HG03139 (cell line): ENCODE data around the gene DHX38.
"Not testable (repeated sequence)": the region's sequence is repeated elsewhere in the genome, so short reads cannot be mapped to it uniquely, and the experiment has no call there.

Experiments used
- ATAC-seq: cut with Tn5 transposase; IDR thresholded peaks from one replicate; pipeline ENCODE4 v1.9.1; 2021; ENCODE audit not compliant: unreplicated experiment

The DHX38 gene

DNA sequence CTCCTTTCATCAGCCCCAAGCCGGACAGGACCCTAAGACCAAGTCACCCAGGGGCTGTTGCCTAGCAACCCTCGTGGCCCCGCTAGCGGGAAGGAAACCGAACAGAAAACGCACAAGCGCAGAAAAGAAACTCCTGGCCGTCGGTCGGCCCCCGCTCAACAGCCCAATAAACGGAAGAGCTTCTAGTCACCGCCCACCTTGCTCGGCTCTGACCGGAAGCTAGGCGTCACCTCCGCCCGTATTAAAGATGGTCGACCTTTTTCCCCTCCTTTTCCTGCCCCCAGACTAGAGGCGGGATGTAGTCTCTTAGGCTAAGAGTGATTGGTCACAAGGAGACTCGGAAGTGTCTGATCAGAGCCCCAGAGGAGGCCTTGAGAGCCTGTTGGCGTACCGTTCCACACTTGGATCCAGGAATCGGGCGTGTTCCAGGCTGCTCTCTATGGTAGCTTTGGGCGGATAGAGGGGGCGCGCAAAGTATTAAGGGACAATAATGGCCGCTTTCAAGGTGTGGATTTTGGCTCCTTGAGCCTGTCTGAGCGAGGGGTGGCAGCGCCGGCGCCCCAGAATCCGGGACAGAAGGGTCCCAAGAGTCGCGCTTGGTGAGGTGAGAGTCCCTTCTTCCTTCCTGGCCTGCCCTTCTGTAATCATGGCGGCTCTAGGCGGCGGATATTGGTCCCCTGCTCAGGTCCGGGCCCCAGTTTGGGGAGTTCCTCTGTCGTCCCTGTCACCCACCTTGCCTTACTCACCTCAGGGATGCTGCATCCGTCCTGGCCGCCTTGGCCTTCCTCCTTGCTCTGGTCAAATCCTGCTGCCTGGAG lies at the start of gene DHX38, which contains the start of gene TXNL4B:
TSS of gene DHX38 (plus strand) at position 400 of the 818 bp plus-strand sequence. CDS start 2,311 bp downstream, outside the sequence.
TSS of gene TXNL4B (minus strand) at position 173 of the 818 bp plus-strand sequence. CDS start 2,871 bp downstream, outside the sequence.
- peak; percentile 97 for ATAC-seq

- no peak for ATAC-seq
Measured at GRCh38 chr16:72044296-72044695, 49.4 kb upstream of the DHX38 start.

DNA sequence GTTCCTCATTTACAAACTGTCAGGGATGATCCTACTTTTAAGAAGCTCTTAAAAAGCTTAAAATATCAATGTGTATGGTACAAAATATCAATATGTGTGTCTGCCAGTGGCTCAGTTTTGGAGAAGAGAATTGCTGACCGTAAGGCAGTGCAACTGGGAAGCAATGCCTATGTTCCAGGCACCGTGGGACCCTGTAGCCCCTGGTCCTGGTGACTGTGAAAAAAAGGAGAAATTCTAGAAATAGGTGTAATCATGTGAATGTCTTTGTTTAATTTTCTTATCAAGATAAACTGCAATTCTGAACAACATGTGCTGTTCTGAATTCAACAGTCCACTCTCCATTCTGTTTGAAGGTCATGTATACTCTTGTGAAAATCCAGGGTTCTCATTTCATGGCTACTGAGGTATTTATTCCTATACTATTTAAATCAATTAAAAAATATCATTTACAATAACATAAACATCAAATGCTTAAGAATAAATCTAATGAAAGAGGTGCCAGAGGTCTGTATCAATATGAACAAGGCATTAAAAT lies 48.8 kb upstream of the DHX38 start:
- ATAC-seq = no peak

DNA sequence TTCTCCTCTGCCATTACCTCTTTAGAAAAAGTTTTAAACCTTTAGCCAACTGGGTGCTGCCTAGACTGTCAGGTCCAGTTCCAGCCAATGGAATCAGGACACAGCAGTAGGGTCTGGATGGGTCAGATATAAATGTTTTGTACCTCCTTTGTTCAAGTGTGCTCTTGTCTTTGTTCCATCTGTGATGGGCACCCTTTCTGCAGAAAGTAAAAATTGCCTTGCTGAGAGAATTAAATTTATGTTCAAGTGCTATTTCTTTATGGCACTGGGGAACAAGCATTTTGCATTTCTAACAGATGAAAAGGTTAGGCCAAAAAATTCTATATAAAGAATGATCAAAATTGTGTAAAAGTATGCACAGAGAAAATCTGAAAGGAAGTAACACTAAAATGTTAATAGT lies 44.5 kb upstream of the DHX38 start:
- ATAC-seq = no peak

GRCh38 chr16:72050769-72051464 lies 42.7 kb upstream of the DHX38 start:
- ATAC-seq = no peak

DNA sequence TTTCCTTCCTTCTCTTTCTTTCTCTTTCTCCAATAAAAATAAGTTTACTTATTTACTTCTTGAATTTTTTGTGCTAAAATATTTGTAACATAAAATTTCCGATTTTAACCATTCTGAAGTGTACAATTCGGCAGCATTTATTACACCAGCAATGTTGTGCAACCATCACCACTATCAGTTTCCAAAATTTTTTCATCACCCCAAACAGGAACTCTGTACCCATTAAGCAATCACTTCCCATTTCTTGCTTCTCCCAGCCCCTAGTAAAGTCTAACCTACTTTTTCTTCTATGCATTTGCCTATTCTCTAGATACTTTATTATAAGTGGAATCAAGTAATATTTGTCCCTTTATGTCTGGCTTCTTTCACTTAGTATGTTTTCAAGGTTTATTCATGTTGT lies 41.8 kb upstream of the DHX38 start:
- ATAC-seq = no peak

- ATAC-seq = not testable (repeated sequence)
Measured at GRCh38 chr16:72054254-72054847, 39.3 kb upstream of the DHX38 start, which contains the start of gene HP. Gene HP (plus strand): TSS chr16:72054505. CDS start chr16:72054653, 148 bp downstream.

GRCh38 chr16:72055911-72056310 lies 37.7 kb upstream of the DHX38 start:
- ATAC-seq = no peak

DNA sequence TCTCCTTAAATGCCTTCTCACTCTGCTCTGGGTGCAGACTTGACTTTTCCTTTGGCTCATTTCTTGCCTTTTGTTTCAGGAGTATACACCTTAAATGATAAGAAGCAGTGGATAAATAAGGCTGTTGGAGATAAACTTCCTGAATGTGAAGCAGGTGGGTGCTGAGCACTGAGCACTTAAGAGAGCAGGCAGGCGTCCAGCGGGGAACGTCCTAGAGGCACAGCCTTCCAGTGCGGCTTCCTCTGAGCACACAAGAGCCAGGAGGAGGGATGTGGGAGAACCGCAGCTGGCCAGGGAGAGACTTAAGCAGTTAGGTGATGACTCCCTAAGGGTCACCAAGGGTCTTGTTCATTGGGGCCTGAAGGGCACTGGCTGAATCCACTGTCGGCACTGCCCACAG lies 36.3 kb upstream of the DHX38 start:
- not testable (repeated sequence) for ATAC-seq

GRCh38 chr16:72059060-72059459 lies 34.6 kb upstream of the DHX38 start:
- ATAC-seq = not testable (repeated sequence)

- no peak for ATAC-seq
Measured at GRCh38 chr16:72060405-72060804, 33.2 kb upstream of the DHX38 start.

DNA sequence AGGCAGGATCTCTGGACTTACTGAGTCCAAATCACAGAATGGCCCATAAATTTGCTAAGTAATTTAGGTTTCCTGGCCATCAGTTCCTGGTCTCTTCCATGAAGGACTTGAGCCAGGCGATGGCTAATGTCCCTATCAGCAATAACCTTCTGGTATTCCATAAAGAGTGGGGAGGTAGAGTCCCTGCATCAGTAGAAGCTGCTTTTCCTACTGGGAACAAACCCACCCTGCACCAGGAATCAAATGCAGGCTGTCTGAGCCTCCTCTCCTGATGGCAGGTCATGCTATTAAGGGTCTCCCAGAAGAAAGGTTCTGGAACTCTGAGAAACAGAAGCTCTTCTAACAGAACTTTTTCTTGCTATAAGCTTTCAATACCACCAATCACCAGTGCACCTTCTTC lies 32.1 kb upstream of the DHX38 start:
- ATAC-seq = no peak

DNA sequence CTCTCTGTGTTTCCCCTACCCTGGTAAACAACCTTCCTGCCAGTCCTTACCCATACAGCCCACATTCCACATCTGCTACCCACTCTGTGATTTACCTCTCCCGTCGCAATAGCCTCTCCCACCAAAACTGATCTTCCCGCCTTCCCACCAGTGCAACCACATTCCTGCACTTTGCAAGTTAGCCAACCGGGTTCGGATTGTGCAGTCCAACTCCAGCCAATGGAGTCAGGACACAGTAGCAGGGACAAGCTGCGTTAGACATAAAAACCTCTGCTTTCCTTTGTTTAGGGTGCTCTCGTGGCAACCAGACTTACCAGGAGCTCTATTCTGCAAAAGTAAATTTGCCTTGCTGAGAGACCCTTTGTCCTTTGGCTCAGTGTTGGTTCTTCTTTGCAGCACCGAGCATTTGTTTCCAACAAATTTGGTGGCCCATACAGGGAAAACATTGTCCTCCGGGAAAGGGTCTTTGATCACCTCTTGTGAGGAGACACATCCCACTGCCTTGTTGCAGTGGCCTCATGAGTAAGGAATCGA lies 29.2 kb upstream of the DHX38 start:
- ATAC-seq = no peak

DNA sequence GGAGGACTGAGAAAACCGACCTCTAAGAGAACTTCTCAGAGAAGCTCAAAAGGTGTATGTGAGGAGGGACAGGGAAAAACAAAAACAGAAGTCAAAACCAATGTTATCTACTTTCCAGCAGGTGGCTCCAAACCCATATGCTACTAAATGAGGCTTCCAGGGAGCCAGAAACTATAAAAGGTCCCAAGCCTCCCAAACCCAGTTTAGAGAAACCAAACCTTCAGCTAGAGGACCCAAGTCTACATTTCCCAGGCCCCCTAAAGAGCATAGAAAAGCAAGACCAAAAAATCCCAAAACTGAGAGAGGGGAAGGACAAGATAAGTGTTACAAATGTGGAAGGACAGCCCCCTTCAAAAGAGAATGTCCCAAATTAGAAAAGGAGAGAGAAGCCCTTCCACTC lies 26.9 kb upstream of the DHX38 start:
- no peak for ATAC-seq

DNA sequence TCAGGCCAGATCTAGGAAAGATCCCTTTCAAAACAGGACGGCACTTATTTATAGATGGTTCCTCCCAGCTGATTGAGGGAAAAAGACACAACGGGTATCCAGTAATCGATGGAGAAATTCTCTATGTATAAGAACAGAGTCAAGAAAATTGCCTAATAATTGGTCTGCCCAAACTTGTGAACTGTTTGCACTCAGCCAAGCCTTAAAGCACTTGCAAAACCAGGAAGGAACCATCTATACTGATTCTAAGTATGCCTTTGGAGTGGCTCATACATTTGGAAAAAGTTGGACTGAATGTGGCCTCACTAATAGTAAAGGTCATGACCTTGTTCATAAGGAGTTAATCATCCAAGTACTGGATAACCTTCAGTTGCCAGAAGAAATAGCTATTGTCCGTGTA lies 24.7 kb upstream of the DHX38 start:
- ATAC-seq = no peak

DNA sequence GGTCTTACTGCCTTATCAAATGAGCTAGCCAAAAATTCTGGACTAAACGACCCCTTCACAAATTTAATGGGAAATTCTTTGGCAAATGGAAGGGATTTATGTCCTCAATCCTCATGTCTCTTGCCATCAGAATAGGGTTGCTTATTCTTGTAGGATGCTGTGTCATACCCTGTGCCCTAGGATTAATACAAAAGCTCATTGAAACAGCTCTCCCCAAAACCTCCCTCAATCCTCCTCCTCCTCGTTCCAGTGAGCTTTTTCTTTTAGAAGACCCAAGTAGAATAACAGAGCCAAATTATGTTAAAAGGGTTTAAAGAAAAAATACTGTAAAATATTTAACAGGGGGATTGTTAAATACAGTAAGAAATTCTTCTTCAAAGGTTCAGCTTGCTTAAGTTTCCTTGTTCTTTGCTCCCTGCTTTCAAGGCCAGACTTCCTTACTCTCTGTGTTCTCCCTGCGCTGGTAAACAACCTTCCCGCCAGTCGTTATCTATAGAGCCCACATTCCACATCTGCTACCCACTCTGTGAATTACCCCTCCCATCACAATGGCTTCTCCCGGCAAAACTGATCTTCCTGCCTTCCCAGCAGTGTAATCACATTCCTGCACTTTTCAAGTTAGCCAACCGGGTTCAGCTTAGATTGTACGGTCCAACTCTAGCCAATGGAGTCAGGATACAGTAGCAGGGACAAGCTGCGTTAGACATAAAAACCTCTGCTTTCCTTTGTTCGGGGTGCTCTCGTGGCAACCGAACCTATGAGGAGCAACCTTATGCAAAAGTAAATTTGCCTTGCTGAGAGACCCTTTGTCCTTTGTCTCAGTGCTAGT lies 20.9 kb upstream of the DHX38 start:
- no peak for ATAC-seq

DNA sequence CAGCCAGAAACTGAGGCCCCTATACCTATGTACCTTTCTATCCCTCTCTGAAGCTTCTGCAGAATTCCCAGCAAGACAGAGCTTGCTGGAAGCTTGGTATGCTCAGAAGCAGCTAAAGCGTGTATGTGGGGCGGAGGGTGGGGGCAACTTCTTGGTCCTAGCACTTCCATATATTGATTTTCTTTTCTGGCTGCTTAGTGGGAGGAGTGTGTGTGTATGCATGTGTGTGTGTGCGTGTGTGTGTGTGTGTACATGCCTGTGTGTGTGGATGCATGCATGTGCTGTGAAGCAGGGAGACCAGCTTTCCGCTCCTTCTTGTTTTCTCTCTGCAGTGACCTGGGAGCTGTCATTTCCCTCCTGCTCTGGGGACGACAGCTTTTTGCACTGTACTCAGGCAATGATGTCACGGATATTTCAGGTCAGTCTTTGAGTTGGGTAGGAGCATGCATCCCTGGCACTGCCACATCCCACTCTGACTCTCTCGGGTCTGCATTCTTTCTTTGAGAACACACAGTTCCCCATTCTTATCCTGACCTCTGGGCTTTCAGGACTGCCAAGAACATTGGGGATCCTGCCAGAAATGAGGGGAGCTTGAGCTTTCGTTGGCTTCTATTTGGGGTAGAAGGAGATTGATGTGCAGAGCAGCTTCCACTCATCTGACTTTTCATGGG lies 20.0 kb upstream of the DHX38 start:
- ATAC-seq = no peak

GRCh38 chr16:72075067-72075466 lies 18.6 kb upstream of the DHX38 start:
- ATAC-seq = not testable (repeated sequence)

GRCh38 chr16:72076991-72077706 lies 16.5 kb upstream of the DHX38 start:
- not testable (repeated sequence) for ATAC-seq
